Hematopoietic multipotent progenitor cell treated with erythropoietin and hydrocortisone succinate and interleukin-3 and kit ligand, for 15 days (in vitro differentiated cells): ENCODE data around the gene RASAL2.
"Not testable (repeated sequence)": the region's sequence is repeated elsewhere in the genome, so short reads cannot be mapped to it uniquely, and the experiment has no call there.

Experiments used
- DNase-seq: peaks from one replicate; pipeline ENCODE4 v3.0.0-alpha.2; 2015; ENCODE audit warnings: low spot score

RASAL2 gene

DNA sequence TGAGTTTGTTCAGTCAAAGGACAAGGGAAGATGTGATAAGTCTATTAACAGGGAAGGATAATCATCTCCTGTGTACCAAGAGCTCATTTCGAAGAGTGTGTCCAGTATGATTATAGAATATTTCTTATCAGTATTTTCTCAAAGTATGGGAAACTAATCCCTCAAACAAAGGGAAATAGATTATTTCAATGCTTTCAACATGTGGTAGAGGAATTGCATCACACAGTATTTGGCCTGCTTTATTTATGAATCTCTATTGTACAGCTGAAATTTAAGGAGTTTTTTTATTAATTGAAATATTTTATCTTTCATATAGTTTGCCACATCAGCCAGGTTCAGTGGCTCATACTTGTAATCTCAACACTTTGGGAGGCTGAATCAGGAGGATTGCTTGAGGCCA lies 251.9 kb downstream of the RASAL2 start:
- no peak for DNase-seq

DNA sequence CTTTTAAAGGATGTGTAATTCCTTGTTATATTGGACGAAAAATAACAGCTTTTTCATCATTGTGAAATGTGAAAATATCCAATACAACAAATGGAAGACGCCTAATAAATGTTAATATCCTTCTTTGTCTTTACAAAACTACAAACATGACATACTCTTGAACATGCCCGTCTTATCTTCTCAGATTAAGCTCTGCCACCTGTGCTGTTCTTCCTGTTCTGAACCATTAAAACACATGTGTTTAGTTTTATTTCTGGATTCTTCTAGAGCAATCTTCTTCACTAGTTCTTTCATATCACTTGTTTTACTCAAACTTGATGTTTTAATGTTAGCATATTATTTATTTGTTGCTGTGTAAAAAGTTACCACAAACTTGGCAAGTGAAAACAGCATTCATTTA lies 255.9 kb downstream of the RASAL2 start:
- DNase-seq = no peak

DNA sequence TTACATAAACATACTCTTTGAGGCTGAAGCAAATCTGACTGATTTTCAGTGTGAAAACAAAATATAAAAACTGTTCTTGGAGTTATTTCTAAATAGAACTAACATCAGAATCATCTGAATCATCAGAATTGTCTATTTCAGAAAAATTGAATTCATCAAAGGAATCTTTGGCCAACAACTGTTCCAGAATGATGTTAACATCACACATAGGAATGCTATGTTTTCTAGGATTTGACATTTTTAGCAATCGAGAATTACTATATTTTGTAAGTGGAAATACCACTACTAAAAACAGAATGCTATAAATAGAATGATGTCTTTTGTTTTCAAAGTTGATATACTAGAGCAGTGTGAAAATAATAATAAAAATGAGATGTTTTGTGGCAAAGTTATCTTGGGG lies 258.0 kb downstream of the RASAL2 start:
- DNase-seq = not testable (repeated sequence)

DNA sequence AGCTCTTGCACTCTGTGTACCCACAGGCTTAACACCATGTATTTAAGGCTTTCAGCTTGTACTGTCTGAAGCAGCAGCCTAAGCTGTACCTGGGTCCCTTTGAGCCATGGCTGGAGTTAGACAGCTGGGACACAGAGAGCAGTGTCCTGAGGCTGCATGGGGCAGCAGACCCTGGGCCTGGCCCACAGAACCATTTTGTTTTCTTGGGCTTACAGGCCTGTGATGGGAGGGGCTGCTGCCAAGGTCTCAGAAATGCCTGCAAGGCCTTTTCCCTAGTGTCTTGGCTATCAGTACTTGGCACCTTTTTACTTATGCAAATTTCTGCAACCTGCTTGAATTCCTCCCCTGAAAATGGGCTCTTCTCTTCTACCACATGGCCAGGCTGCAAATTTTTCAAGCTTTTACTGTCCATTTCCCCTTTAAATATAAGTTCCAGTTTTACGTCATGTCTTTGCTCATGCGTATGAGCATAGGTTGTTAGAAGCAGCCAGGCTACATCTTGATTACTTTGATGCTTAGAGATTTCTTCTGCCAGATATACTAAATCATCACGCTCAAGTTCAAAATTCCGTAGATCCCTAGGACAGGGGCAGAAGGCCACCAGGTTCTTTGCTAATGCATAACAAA lies 259.0 kb downstream of the RASAL2 start:
- no peak for DNase-seq

DNA sequence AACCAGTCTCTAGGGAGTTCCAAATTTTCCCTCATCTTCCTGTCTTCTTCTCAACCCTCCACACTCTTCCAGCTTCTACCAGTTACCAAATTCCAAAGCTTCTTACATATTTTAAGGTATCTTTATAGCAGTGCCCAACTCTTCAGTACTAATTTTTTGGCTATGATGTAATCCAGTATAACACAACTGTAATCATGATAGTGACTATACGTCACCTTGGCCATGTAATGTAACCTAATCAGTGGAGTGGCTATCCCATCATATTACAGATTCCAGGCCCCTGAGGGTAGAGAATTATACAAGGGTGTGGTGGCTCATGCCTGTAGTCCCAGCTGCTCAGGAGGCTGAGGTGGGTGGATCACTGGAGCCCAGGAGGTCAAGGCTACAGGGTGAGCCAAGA lies 259.6 kb downstream of the RASAL2 start:
- DNase-seq = no peak

DNA sequence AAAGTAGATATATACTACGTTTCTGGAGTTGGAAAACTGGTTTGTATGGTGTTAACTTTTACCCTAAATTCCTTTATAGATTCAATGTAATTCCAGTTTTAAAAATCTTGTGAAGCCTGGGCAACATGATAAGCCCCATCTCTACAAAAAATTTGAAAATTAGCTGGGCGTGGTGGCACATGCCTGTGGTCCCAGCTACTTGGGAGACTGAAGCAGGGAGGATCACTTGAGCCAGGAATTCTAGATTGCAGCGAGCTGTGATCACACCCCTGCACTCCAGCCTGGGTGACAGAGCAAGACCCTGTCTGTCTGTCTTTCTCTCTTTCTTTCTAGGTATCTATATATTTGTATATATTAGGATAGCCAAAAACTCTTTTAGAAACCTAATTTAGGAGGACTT lies 260.9 kb downstream of the RASAL2 start:
- no peak for DNase-seq

DNA sequence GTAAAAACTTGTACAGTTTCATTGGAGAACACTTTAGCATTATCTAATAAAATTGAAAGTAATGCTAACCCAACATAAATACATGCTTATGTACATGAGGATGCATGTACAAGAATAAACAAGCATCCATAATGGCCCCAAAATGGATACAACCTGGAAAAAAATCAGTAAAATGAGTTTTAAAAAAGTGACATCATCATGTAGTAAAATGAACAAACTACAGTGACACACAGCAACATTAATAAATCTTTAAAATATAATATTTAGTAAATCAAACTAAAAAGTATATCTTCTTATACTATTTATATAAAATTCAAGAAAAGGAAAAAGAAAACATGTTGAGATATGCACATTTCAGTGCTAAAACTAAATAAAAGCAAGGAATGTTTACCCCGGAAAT lies 262.4 kb downstream of the RASAL2 start:
- DNase-seq = no peak

DNA sequence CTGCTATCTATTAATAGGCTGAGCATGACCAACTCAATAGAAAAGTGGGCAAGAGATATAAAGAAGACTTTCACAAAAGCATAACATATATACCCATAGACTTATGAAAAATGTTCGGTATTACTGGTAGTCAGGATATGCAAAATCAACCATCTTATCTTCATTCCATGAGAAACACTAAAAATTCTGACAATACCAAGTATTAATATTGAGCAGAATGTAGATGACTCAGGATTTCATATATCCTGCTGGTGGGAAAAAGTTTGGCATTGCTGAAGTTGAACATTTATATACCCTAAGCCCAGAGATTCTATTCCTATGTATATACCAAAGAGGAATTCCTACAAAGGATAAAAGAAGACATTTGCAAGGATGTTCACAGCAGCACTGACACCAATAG lies 264.6 kb downstream of the RASAL2 start:
- DNase-seq = no peak

DNA sequence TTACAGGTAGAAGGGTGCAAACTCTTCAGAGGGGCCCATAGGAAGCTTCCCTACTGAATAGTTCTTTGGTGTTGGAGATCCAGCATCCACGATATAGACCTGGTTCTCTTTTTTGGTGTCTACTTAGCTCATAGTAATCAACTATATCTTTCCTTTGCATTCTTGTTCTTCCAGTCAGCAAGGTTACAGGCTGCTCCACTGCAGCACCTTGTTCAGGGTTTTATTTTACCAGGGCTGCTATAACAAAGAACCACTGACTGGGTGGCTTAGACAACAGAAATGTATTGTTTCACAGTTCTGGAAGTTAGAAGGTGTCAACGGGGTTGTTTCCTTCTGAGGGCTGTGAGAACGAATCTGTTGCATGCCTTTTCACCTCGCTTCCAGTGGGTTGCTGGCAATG lies 266.5 kb downstream of the RASAL2 start:
- no peak for DNase-seq

DNA sequence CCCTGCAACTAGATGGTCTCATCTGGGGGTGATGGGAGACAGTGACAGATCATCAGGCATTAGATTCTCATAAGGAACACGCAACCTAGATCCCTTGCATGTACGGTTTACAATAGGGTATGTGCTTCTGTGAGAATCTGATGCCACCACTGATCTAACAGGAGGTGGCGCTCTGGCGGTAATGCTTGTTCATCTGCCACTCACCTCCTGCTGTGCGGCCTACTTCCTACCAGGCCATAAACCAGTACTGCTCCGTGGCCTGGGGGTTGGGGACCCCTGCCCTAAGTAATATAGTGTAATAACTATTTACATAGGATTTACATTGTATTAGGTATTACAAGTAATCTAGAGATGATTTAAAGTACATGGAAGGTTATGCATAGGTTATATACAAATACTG lies 267.9 kb downstream of the RASAL2 start:
- no peak for DNase-seq

DNA sequence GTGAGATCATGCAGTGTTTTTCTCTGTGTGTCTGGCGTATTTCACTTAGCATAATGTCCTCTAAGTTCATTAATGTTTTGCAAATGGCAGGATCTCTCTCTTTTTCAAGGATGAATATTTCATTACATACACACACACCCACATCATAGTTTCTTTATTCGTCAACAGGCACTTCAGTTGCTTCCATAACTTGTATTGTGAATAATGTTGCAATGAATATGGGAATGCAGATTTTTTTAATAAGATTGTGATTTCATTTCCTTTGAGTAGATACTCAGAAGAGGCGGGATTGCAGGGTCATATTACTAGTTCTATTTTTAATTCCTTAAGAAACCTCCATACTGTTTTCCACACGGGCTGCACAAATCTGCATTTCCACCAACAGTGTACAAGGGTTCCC lies 268.8 kb downstream of the RASAL2 start:
- no peak for DNase-seq

DNA sequence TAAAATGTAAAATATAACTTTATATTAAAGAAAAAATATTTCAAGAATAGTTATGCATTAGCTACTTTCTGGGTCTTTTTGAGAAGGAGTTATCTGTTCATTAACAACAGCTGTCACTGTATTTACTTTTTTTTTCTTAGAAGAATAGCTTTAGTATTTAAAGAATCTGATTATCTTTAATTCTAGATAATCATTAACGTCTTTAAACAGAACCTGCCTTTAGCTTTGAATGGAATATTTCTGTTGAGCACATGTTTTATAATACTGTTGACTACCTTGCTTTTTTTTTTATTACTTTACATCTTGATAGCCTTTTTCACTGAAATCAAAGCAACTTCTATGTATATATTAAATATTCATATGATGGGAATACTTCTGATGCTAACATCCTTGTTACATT lies 270.9 kb downstream of the RASAL2 start:
- no peak for DNase-seq

DNA sequence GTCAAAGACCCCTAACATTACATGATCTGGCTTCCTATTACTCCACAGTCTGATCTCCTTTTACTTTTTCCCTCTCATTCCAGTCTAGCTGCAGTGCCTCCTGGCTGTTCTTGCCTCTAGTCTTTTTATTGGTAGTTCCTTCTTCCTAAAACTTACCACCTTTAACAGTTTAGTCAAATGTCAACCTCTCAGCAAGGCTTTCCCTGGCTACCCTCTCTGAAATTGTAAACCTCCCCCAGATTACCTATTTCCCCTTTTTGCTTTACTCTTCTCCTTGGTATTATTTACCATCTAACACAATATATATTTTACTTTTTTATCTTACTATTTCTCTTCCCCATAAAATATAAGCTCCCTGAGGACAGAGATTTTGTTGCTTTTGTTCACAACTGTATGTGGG lies 273.2 kb downstream of the RASAL2 start:
- DNase-seq = no peak

DNA sequence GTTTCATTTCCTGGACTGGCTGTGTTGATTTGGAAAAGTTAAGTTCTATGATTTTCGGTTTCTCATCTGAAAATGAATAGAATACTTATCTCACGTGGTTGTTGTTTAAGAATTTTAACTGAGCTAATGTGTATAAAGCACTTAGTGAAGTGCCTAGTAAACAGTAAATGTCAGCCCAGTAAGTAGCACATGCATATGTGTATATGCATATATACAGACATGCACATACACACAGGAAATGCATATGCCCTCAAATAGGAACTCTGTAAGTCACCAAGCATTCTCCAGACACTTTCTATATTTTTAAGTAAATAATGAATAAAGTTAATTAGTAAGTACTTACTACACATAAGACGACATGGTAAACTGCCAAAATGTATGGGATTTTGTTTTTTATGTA lies 274.3 kb downstream of the RASAL2 start:
- no peak for DNase-seq

DNA sequence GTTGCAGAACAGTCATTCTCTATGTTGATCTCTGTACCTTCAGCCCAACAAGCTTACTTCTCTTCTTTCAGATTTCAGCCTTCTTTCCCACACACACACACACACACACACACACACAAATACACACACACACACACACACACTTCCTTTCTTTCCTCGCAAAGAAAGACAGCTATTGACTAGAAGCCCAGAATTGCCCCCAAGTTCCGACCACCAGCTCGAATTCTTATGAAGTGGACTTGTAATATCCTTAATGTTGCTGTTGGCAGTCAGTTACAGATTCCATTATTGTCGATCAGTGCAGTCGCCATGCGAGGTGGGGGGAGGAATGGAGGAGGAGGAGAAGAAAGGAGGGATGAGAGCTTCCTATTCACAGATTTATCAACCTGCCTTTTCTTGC lies 277.3 kb downstream of the RASAL2 start:
- DNase-seq = no peak

DNA sequence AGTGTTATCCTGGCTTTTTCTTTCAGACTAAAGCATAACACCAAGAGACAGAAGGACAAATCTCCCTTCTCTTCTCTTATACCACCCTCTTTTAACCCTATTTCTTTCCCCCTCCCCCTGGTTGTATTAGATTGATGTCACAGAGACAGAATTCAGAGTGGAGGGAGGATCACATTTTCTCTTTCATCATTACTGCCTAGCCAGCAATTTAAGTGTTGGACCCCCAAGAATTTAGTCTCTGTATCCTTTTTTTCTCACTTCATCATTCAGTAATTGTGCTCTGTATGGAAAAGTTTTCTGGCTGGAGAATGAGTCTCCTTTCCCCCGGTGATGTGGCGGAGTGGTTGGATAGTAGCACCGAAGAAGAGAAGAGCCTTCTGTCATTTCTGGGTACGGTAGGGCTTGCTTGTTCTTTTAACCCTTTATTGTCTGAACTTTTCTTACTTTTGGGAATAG lies 278.1 kb downstream of the RASAL2 start:
- no peak for DNase-seq

DNA sequence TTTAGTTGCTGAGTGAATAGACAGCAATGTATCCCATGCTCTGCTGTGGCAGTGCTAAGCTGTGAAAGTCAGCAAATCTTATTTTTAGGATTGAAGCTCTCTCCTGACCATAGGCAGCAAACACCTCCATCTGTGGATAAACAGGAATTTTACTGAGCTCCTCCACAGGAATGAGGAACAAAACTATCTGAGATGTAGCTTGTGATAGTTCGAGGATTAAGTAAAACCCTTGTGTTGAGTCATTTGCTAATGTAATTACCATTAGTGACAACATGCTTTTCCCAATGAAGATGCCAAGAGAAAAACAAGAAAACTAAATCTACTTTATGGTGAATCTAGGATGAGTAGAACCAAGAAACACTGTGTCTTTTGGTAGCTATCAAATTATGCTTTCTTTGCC lies 280.1 kb downstream of the RASAL2 start:
- DNase-seq = no peak

DNA sequence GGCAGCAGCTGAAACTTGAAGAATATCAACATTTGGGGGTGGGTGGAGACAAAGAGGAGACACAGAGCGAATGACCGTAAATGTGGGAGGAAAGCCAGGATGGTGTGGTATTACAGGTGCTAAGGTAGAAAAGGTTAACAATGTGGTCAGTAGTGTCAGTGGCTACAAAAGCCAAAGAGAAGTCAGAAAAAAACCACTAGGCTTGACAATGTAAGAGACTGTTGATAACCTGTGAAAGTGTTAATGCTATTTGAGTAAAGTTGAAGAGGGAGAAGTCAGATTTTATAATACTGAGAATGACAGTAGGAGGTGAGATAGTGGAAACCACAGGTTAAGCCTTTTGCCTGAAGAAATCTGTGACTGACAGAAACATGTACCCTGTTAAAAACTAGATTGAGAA lies 282.1 kb downstream of the RASAL2 start:
- no peak for DNase-seq

DNA sequence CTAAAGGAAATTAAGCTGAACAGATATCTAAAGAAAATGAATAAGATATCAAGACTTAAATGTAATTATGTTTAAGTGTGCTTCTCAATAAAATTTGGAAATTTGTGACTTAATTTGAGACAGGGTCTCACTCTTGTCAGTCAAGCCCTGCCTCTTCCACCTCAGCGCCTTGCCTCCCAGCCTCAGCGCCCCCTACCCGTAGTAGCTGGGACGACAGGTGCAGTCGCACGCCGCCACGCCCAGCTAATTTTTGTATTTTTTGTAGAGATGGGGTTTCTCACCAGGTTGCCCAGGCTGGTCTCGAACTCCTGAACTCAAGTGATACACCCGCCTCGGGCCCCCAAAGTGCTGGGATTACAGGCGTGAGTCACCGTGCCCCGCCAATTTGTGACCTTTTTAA lies 285.9 kb downstream of the RASAL2 start:
- no peak for DNase-seq

DNA sequence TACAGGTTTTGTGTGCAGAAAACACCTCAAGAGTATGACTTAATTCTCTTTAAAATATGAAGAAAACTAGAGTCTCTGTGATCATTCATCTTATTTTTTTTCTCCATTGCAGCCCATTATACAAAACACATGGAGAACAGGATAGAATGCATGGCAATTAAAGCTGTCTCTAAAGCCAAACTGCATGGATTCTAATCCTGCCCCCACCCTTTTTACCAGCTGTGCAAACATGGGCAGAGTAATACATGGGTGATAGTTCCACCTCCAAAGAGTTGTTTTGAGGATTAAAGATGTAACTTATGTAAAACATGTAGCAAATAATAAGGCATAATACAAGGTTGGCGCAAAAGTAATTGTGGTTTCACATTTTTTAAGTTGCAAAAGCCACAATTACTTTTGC lies 288.5 kb downstream of the RASAL2 start:
- no peak for DNase-seq

DNA sequence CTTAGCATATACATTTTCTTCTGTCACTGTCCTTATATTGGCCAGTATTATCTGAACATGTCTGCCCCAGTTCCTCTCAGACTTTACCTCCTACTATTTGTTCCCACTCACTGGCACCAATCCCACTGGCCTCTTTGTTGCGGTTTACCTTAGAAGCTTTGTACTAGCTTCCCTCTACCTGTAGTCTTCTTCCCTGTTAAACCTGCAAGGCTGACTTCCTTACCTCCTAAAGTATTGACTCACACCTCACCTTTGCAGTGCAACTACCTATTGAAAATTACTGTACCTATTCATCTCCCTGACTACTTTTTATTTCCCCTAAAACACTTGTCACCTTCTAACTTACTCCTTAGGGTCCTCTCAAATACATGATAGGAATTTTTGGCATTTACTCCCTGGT lies 291.8 kb downstream of the RASAL2 start:
- no peak for DNase-seq

DNA sequence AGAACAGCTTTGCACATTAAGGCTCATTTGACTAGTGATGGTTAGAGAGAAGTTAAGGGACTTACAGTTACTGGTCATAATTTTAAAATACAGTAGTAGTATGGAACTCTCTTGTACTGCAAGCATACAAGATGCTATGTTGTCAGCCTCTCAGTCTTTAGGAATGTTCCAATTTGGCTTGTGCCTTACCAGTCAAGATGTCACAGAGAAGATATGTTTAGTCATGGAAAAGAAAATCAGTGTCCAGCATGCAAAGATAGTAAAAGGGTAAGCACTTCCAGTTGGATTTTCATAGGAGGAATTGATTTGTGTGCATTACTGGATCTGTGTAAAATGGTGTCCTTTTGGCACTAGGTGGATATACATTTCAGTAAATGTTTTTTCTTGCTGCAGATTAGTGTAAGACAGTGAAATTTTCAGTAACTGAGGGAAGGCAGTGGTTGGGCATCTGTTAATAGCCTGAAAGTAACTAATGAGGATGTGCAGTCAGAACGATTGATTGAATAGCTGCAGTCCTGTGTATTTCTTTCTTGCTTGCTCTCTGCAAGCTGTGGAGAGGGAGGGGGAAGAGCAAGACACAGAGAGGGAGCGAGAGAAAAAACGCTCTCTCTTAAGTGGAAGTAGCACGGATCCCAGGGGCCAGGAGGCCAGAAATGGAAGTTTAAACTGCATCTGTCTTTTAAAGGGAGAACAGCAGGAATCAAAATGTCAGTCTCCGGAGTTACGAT lies 294.7 kb downstream of the RASAL2 start:
- DNase-seq = no peak

DNA sequence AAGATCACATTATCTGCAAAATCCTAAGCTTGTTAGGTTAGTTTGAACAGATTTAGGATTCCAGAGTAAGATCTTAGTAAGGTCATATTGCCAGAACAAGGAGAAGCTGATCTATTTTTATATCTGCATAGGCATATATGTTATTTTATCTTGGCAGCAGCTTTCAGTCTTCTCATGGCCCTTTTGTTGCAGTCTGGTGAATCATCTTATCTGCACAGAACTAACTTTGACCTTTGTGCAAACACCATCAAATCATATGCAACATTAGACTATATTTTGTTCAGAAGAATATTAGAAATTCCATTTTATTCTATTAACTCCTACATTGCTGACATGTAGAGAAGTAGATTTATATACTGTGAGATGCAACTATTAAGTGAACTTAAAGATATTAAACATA lies 295.5 kb downstream of the RASAL2 start:
- DNase-seq = no peak

DNA sequence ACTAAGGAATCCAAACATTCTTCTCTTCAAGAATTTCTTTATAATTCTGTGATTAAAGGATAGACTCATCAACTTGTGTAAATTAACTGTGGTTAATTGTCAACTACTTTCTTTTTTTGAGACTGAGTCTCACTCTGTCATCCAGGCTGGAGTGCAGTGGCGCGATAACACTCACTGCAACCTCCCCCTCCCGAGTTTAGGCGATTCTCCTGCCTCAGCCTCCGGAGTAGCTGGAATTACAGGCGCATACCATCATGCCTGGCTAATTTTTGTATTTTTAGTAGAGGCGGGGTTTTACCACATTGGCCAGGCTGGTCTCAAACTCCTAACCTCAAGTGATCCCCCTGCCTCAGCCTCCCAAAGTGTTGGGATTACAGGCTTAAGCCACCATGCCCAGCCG lies 296.4 kb downstream of the RASAL2 start:
- not testable (repeated sequence) for DNase-seq
